ENCODE measurements around the gene WDR59.

WDR59 gene

GRCh38 chr16:74847202-74847601 is 137.7 kb downstream of the WDR59 start:
- H3K4me1 ChIP-seq (ENCODE audit: control insufficient read depth, insufficient read depth, low read length), result no peaks in the 10 kb centered on the region
- H3K27ac ChIP-seq (ENCODE audit: extremely low read depth, low read depth, low read length), result no peak overlapping the region
- ChIA-PET POLR2A (interaction anchor here (0.6 kb wide), 1 partner anchor 127 kb away, joined by 8 read pairs; no protein-coding TSS in a partner anchor), CTCF (interaction anchor here (1.9 to 2.2 kb wide), 2 partner anchors 15 to 137 kb away, joined by 6 to 12 read pairs; no protein-coding TSS in a partner anchor)
- no peaks in the 10 kb centered on the region for H3K9me3 ChIP-seq (ENCODE audit: control insufficient read depth, insufficient read depth, low read depth, low read length)
- no peaks in the 10 kb centered on the region for H3K36me3 ChIP-seq (ENCODE audit: control insufficient read depth in 2 of 2, insufficient read depth in 1 of 2, low read length in 2 of 2)
- H3K4me3 ChIP-seq (ENCODE audit: low read depth, low read length), result no peak overlapping the region
- no peak for TF ChIP-seq HOXC10 (CRISPR knock-in tag; IDR thresholded peaks at IDR 0.05)
- no peak for TF ChIP-seq AEBP2 (tag by site-specific recombination; IDR thresholded peaks at IDR 0.05; ENCODE audit: borderline replicate concordance)
- no peak for TF ChIP-seq ZNF621 (tag by site-specific recombination; IDR thresholded peaks at IDR 0.05)
- no peak for TF ChIP-seq ZBTB11 (tag by site-specific recombination; conservative IDR thresholded peaks at IDR 0.05; ENCODE audit: low read depth)
- no peak for TF ChIP-seq ZBTB26 (tag by site-specific recombination; optimal IDR thresholded peaks at IDR 0.05)
- no peak for TF ChIP-seq PRDM2 (tag by site-specific recombination; IDR thresholded peaks at IDR 0.05; ENCODE audit: borderline replicate concordance)
- TF ChIP-seq ZNF488 (tag by site-specific recombination; IDR thresholded peaks at IDR 0.05), result no peak
- no peak for TF ChIP-seq ZNF623 (tag by site-specific recombination; IDR thresholded peaks at IDR 0.05)
- TF ChIP-seq ZNF148 (tag by site-specific recombination; IDR thresholded peaks at IDR 0.05; ENCODE audit: borderline replicate concordance), result no peak
- TF ChIP-seq ZNF837 (tag by site-specific recombination; IDR thresholded peaks at IDR 0.05), result no peak

All from HEK293 (cell line).